Esophagus mucosa (tissue), 1 donor: ENCODE results near the gene SLC35A5. TPM values are rescaled to one million over a fixed set of nuclear protein-coding genes. Genes with fewer than 3 reads are reported as not detected.

Experiments used
- ATAC-seq: fragments of 200-7000 bp; cut with Tn5 transposase; one replicate; pipeline ENCODE4 v1.9.1; 2020
- total RNA-seq: library from RNA; stranded (reverse); gene quantifications from one replicate; pipeline ENCODE4 v1.2.4, GENCODE V29; 2023
- donor health status: DM: yes; HTN: yes; CAD: no.

SLC35A5 gene
- total RNA-seq, 1 donor from 2014 or later = 15.9 TPM

DNA sequence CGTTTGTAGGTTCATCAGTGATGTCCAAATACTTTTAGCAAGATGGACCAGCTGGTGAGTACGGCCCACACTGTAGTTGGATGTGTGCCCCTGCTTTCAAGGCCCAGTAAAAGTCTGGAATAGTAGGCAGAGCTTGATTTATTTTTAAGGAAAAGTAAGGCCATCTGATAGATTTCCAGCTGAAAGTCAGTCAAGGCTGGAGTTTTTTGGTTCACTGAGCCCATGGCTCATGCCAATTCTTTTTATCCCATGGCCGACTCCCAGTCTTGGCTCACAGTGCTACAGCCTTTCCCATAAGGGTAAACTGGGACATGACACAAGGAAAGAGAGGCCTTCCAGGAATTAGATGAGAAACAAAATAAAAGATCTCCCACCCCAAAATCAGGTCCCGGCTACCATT is 65.6 kb downstream of the SLC35A5 start:
- ATAC-seq = no peak

- no peak for ATAC-seq
Measured at GRCh38 chr3:112627919-112628466, 66.1 kb downstream of the SLC35A5 start.

- ATAC-seq = peak; percentile 88
Measured at GRCh38 chr3:112629425-112629824, 67.6 kb downstream of the SLC35A5 start.

DNA sequence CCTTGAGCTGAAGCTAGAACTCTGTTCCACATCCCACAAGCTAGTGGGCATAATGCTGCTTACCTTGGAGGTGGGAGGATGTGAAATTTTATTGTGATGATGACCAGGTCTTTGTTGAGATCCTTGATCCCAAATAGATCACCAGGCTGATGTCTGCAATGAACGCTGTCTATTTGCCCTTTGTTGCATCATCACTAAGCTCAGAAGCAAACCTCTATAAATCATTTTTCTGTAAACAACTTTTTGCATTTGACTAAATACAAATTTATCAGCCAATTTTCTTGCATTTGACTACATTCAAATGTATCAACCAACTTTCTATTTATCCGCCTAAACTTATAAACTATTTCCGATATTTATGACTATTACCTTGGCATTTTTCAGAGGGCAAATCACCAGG is 69.4 kb downstream of the SLC35A5 start:
- no peak for ATAC-seq

- ATAC-seq = no peak
Measured at GRCh38 chr3:112632596-112632995, 70.8 kb downstream of the SLC35A5 start.

DNA sequence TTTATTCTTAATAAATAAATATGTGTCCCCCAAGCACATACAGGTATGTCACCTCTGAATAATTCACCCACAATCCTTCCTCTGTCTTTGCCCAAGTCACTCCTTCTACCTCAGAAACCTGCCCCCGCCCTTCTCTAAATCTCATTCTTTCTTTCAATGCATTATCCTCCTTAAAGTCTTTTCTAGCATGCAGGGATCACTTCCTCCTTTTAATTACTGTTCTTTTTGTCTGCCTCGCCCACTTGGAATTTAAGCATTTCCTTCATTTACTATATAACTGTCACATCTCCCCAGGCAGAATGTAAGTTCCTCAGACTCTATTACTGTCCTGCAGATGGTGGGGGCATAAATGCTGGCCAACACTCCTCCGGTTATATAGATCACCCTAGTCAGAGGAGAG is 71.3 kb downstream of the SLC35A5 start:
- peak; percentile 19 for ATAC-seq

DNA sequence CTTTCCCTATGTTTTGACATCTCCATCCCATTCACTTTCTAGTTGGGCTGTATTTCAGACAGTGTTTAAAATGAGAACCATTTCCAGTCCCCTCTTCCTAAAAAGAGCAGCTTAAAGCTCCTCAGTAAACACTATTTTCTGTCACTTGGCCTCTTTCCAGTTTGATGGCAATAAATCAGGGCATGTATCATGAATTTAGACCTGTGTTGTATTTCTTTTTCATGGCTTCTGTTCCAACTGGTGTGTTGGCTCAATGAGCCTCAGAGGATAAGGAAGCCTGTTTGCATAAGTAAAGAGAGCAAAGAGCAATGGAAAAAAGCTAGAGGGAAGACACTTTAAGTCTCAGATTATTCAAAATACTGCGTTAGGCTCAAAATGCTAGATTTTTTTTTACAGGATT is 71.9 kb downstream of the SLC35A5 start:
- peak; percentile 20 for ATAC-seq

- no peak for ATAC-seq
Measured at GRCh38 chr3:112634786-112635541, 73.1 kb downstream of the SLC35A5 start.

Other genes with a start within 250 kb of the SLC35A5 start
- 1.1 TPM for gene CD200, start 228.9 kb upstream of the SLC35A5 start, total RNA-seq
- gene BTLA, start 62.6 kb upstream of the SLC35A5 start, total RNA-seq = 0.44 TPM
- 41.0 TPM for gene ATG3, start 83 bp upstream of the SLC35A5 start, total RNA-seq
- gene CCDC80, start 79.1 kb downstream of the SLC35A5 start, total RNA-seq = 13.2 TPM